NCI-H226 (cell line): ENCODE measurements around the gene ALG2.

Experiments used
- DNase-seq: peaks from one replicate; pipeline ENCODE4 v3.0.0-alpha.2; 2015

ALG2 gene

GRCh38 chr9:99169982-99170761 lies 51.6 kb downstream of the ALG2 start:
- DNase-seq = no peak

GRCh38 chr9:99169086-99169485 lies 52.7 kb downstream of the ALG2 start:
- DNase-seq = no peak

- DNase-seq = no peak
These were observed 54.0 kb downstream of the ALG2 start for GRCh38 chr9:99167694-99168093.

- no peak for DNase-seq
These were observed 54.6 kb downstream of the ALG2 start for GRCh38 chr9:99167119-99167518.
